PC-9 (cell line): ENCODE measurements around the gene MAEA. TPM values are rescaled to one million over a fixed set of nuclear protein-coding genes. Genes with fewer than 3 reads are reported as not detected.
"Not testable (repeated sequence)": the region's sequence is repeated elsewhere in the genome, so short reads cannot be mapped to it uniquely, and the experiment has no call there.

ENCODE experiments used
- BruUV-seq: library from RNA; stranded (reverse); fragments of 400-500 nt; replicated peaks from 2 replicates; lab custom pipeline; 2021; lab: Mats Ljungman, UMichigan
- CTCF ChIA-PET: fragments of 300-600 bp; sonication (Branson Sonifier 250); formaldehyde crosslinking; loops from one replicate; lab custom pipeline; 2022; ENCODE audit warnings: antibody characterized with exemption; lab: Charles Lee
- POLR2A ChIA-PET: fragments of 300-600 bp; sonication (Branson Sonifier 250); formaldehyde crosslinking; loops from one replicate; lab custom pipeline; 2022; ENCODE audit warnings: antibody characterized with exemption; ENCODE audit not compliant: unreplicated experiment; lab: Charles Lee
- DNase-seq, 2 experiments: peaks; one replicate each; pipeline versions ENCODE4 v3.0.0 to v3.0.0-alpha.2; 2015 to 2022; ENCODE audit warnings: mixed read lengths in 1 of 2
- H2AFZ ChIP-seq: fragments of 200-600 bp; sonication (generic); 2 replicates; pipeline ENCODE4 v1.8.1; 2017; ENCODE audit warnings: antibody characterized with exemption
- H3F3A ChIP-seq: fragments of 200-600 bp; sonication (generic); 2 replicates; pipeline ENCODE4 v1.8.1; 2017; ENCODE audit warnings: antibody characterized with exemption, mild to moderate bottlenecking, low read depth; ENCODE audit not compliant: insufficient read depth
- H3K27ac ChIP-seq: fragments of 200-600 bp; sonication (generic); 2 replicates; pipeline ENCODE4 v1.6.1; 2016; ENCODE audit warnings: mixed run types
- H3K27me3 ChIP-seq: fragments of 200-600 bp; sonication (generic); 2 replicates; pipeline ENCODE4 v1.6.1; 2016; ENCODE audit warnings: low read depth, mixed run types; ENCODE audit not compliant: insufficient read depth
- H3K36me3 ChIP-seq: fragments of 200-600 bp; sonication (generic); 2 replicates; pipeline ENCODE4 v1.6.1; 2016; ENCODE audit warnings: low read depth, mixed run types
- H3K4me1 ChIP-seq: fragments of 200-600 bp; sonication (generic); replicated peaks from 2 replicates; pipeline ENCODE4 v1.6.1; 2016; ENCODE audit warnings: mixed run types; ENCODE audit not compliant: insufficient read depth
- H3K4me2 ChIP-seq: fragments of 200-600 bp; sonication (generic); 2 replicates; pipeline ENCODE4 v1.6.1; 2017; ENCODE audit warnings: mixed run types
- H3K4me3 ChIP-seq: fragments of 200-600 bp; sonication (generic); 2 replicates; pipeline ENCODE4 v1.6.1; 2016; ENCODE audit warnings: mixed run types
- H3K79me2 ChIP-seq: fragments of 200-600 bp; sonication (generic); 2 replicates; pipeline ENCODE4 v1.6.1; 2017; ENCODE audit warnings: low read depth, mixed run types
- H3K9me2 ChIP-seq: fragments of 200-600 bp; sonication (generic); 2 replicates; pipeline ENCODE4 v1.8.1; 2017; ENCODE audit warnings: mild to moderate bottlenecking; ENCODE audit not compliant: insufficient read depth
- H3K9me3 ChIP-seq: fragments of 200-600 bp; sonication (generic); 2 replicates; pipeline ENCODE4 v1.8.1; 2016; ENCODE audit warnings: low read depth; ENCODE audit not compliant: insufficient read depth
- H4K20me1 ChIP-seq: fragments of 200-600 bp; sonication (generic); 2 replicates; pipeline ENCODE4 v1.8.1; 2017; ENCODE audit not compliant: insufficient read depth
- CTCF ChIP-seq: fragments of 200-600 bp; sonication (generic); conservative IDR thresholded peaks from 2 replicates; pipeline ENCODE4 v1.6.1; 2017; ENCODE audit warnings: mixed run types, antibody characterized with exemption, mild to moderate bottlenecking, moderate library complexity
- EZH2 ChIP-seq: fragments of 200-600 bp; sonication (generic); IDR thresholded peaks from 2 replicates; pipeline ENCODE4 v1.8.0; 2017; ENCODE audit warnings: antibody characterized with exemption, low read depth
- intact Hi-C: fragments of 100-400 bp; cut with micrococcal nuclease; formaldehyde crosslinking; loops from one replicate; pipeline ENCODE4 v1.10.0; 2022; ENCODE audit not compliant: unreplicated experiment
- total RNA-seq: library from RNA; stranded (reverse); gene quantifications from 2 replicates; pipeline ENCODE4 v1.2.3, GENCODE V29; 2021

MAEA gene
- total RNA-seq, 1 experiment from 2014 or later: 79.4 TPM

- BruUV-seq: no TSS peak
- no peak overlapping the region for H3K4me3 ChIP-seq
- no peak overlapping the region for H2AFZ ChIP-seq
- H3K4me2 ChIP-seq: no peak overlapping the region
- no peaks in the 10 kb centered on the region; the same call in 1 of the 2 replicates for H3K9me3 ChIP-seq
- H3K27me3 ChIP-seq: no peaks in the 10 kb centered on the region
- H3K36me3 ChIP-seq: peaks cover 11% of the 10 kb centered on the region
- H3K9me2 ChIP-seq: no peaks in the 10 kb centered on the region
- no peak overlapping the region for H3K27ac ChIP-seq
- H3F3A ChIP-seq: peaks cover 68% of the 10 kb centered on the region
- ChIA-PET CTCF (no interaction called here), POLR2A (interaction anchor here (0.6 kb wide), 1 partner anchor 457 kb away, joined by 6 read pairs; no protein-coding TSS in a partner anchor)
- intact Hi-C loops: loop anchor here (10.0 kb wide), 1 partner anchor 287 kb away; no protein-coding TSS in a partner anchor
- H4K20me1 ChIP-seq: peaks cover 4% of the 10 kb centered on the region; the same call in 1 of the 2 replicates
- peak in 1 of 2 experiments; percentile 20 for DNase-seq
- TF ChIP-seq EZH2 (no peak), CTCF (no peak)
- H3K79me2 ChIP-seq: peaks cover 26% of the 10 kb centered on the region
- peaks cover 33% of the 10 kb centered on the region for H3K4me1 ChIP-seq
Measured at GRCh38 chr4:1331591-1332353, 42.1 kb downstream of the MAEA start.

GRCh38 chr4:1332686-1333085, 43.0 kb downstream of the MAEA start:
- H3K4me1 ChIP-seq: peaks cover 42% of the 10 kb centered on the region
- H3K79me2 ChIP-seq: peaks cover 26% of the 10 kb centered on the region
- no peaks in the 10 kb centered on the region; the same call in 1 of the 2 replicates for H3K9me3 ChIP-seq
- no peaks in the 10 kb centered on the region for H3K9me2 ChIP-seq
- intact Hi-C loops: loop anchor here (10.0 kb wide), 1 partner anchor 288 kb away; no protein-coding TSS in a partner anchor
- no TSS peak for BruUV-seq
- peak in 1 of 2 experiments; percentile 11 for DNase-seq
- H3K27ac ChIP-seq: no peak overlapping the region
- H3K27me3 ChIP-seq: no peaks in the 10 kb centered on the region
- no peak overlapping the region for H3K4me2 ChIP-seq
- H3F3A ChIP-seq: peaks cover 74% of the 10 kb centered on the region
- peaks cover 4% of the 10 kb centered on the region; the same call in 1 of the 2 replicates for H4K20me1 ChIP-seq
- H3K36me3 ChIP-seq: peaks cover 12% of the 10 kb centered on the region
- ChIA-PET CTCF (no interaction called here), POLR2A (no interaction called here)
- no peak overlapping the region for H3K4me3 ChIP-seq
- TF ChIP-seq EZH2: no peak
- TF ChIP-seq CTCF: no peak
- no peak overlapping the region for H2AFZ ChIP-seq

GRCh38 chr4:1333256-1333655, 43.6 kb downstream of the MAEA start:
- peaks cover 26% of the 10 kb centered on the region for H3K79me2 ChIP-seq
- no TSS peak for BruUV-seq
- H3K36me3 ChIP-seq: peaks cover 8% of the 10 kb centered on the region

GRCh38 chr4:1333851-1334578, 44.3 kb downstream of the MAEA start:
- Histone ChIP-seq H3K4me1 (peaks cover 34% of the 10 kb centered on the region), H3F3A (peaks cover 68% of the 10 kb centered on the region), H3K36me3 (peaks cover 12% of the 10 kb centered on the region), H3K79me2 (peaks cover 26% of the 10 kb centered on the region)
- DNase-seq, H3K27ac ChIP-seq, CTCF ChIA-PET, H3K9me3 ChIP-seq, POLR2A ChIA-PET, H3K9me2 ChIP-seq, H3K4me3 ChIP-seq, H3K4me2 ChIP-seq, H3K27me3 ChIP-seq, BruUV-seq, H2AFZ ChIP-seq, H4K20me1 ChIP-seq: not testable (repeated sequence)
- intact Hi-C loops: loop anchor here (10.0 kb wide), 1 partner anchor 289 kb away; no protein-coding TSS in a partner anchor

More at GRCh38 chr4:1333256-1333655, 43.6 kb downstream of the MAEA start:
- intact Hi-C loops: loop anchor here (10.0 kb wide), 1 partner anchor 288 kb away; no protein-coding TSS in a partner anchor
- H3K9me3 ChIP-seq: no peaks in the 10 kb centered on the region; the same call in 1 of the 2 replicates
- CTCF ChIA-PET: no interaction called here
- H2AFZ ChIP-seq: no peak overlapping the region
- H3F3A ChIP-seq: peaks cover 73% of the 10 kb centered on the region
- TF ChIP-seq CTCF: no peak
- H3K9me2 ChIP-seq: no peaks in the 10 kb centered on the region
- peaks cover 4% of the 10 kb centered on the region; the same call in 1 of the 2 replicates for H4K20me1 ChIP-seq
- no peak overlapping the region for H3K4me2 ChIP-seq
- POLR2A ChIA-PET: no interaction called here
- H3K27me3 ChIP-seq: no peaks in the 10 kb centered on the region
- no peak for DNase-seq
- no peak overlapping the region for H3K27ac ChIP-seq
- peaks cover 42% of the 10 kb centered on the region for H3K4me1 ChIP-seq
- H3K4me3 ChIP-seq: no peak overlapping the region
